ENCODE results near the gene LGMN.

The LGMN gene

DNA sequence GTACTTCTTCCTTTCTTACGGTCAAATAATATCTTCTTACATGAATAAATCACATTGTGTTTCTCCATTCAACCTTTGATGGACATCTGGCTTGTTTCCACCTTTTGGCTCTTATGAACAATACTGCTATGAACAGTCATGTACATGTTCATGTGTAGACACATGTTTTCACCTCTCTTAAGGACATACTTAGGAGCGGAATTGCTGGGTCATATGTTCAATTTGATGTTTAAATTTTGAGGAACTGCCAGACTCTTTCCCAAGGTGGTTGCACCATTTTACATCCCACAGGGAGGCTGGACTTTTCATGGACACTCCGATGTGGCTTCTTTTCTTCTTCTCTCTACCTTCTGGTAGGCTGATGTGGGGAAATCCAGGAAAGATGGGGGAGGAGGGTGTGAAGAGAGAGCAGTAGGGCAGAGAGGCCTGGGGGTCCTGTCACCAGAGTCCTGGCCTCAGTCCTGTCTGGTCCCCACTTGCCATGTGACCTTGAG lies 16.8 kb downstream of the LGMN start:
- TF ChIP-seq SPI1 (IDR thresholded peaks at IDR 0.05; ENCODE audit: borderline replicate concordance, low read depth), result no peak
- TF ChIP-seq, protein P1, sequence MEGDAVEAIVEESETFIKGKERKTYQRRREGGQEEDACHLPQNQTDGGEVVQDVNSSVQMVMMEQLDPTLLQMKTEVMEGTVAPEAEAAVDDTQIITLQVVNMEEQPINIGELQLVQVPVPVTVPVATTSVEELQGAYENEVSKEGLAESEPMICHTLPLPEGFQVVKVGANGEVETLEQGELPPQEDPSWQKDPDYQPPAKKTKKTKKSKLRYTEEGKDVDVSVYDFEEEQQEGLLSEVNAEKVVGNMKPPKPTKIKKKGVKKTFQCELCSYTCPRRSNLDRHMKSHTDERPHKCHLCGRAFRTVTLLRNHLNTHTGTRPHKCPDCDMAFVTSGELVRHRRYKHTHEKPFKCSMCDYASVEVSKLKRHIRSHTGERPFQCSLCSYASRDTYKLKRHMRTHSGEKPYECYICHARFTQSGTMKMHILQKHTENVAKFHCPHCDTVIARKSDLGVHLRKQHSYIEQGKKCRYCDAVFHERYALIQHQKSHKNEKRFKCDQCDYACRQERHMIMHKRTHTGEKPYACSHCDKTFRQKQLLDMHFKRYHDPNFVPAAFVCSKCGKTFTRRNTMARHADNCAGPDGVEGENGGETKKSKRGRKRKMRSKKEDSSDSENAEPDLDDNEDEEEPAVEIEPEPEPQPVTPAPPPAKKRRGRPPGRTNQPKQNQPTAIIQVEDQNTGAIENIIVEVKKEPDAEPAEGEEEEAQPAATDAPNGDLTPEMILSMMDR (IDR thresholded peaks at IDR 0.05; ENCODE audit: insufficient read depth, low read length), result no peak
- TF ChIP-seq REST (IDR thresholded peaks at IDR 0.05; ENCODE audit: insufficient replicate concordance, low read depth), result no peak
- no peak for TF ChIP-seq GABPA (IDR thresholded peaks at IDR 0.05; ENCODE audit: low read depth)
- TF ChIP-seq POLR2AphosphoS5 (IDR thresholded peaks at IDR 0.05; ENCODE audit: low read depth), result no peak
- Histone ChIP-seq H3K27me3 (ENCODE audit: insufficient read depth, poor library complexity, severe bottlenecking) (peaks cover 32% of the 10 kb centered on the region), H3K27ac (replicated peaks) (no peak overlapping the region), H3K4me3 (replicated peaks; ENCODE audit: insufficient read depth, low read length) (no peak overlapping the region)
- DNase-seq (ENCODE audit: low read depth in 1 of 2, low spot score in 1 of 2), result no peak

DNA sequence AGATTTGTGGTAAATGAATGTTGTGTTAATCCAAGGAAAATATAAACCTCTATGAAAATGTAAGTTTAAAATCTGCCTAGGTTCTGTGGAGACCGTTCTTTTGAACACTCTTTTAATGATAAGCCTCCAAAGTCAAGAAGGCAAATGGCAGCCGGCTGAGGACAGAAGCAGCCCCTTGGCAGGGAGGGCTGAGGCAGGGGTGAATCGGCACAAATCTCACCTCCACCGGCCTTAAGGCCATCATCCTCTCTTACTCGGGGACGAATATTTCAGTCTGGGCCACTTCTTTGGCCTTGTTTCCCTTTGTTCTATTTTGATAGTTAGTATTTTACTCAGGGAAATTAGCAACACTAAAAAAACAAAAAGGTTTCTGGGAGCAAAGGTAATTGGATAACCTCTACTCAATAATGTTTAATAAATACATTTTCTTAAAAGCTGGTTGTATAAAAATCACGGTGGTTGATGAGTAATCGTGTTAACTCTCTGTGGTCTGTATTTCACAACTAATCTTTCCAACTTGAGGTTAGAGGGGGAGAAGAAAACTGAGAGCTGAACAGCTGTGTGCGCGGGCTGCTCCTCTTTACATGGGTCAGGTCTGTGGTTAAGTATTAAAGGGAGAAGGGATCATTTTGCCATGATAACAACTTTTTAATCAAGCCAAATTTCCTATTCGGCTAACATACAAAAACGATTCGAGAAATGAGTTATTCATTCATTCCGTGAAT lies 18.6 kb downstream of the LGMN start:
- no peak overlapping the region for H3K4me3 ChIP-seq (replicated peaks; ENCODE audit: insufficient read depth, low read length)
- TF ChIP-seq REST (IDR thresholded peaks at IDR 0.05; ENCODE audit: insufficient replicate concordance, low read depth) (no peak), POLR2AphosphoS5 (IDR thresholded peaks at IDR 0.05; ENCODE audit: low read depth) (peak; percentile 95), GABPA (IDR thresholded peaks at IDR 0.05; ENCODE audit: low read depth) (peak; percentile 56; the same call in 1 of the 2 replicates)
- DNase-seq (ENCODE audit: low read depth in 1 of 2, low spot score in 1 of 2), result peak; percentile 66 to 75
- no peak overlapping the region for H3K27ac ChIP-seq (replicated peaks)
- H3K27me3 ChIP-seq (ENCODE audit: insufficient read depth, poor library complexity, severe bottlenecking), result peaks cover 25% of the 10 kb centered on the region

DNA sequence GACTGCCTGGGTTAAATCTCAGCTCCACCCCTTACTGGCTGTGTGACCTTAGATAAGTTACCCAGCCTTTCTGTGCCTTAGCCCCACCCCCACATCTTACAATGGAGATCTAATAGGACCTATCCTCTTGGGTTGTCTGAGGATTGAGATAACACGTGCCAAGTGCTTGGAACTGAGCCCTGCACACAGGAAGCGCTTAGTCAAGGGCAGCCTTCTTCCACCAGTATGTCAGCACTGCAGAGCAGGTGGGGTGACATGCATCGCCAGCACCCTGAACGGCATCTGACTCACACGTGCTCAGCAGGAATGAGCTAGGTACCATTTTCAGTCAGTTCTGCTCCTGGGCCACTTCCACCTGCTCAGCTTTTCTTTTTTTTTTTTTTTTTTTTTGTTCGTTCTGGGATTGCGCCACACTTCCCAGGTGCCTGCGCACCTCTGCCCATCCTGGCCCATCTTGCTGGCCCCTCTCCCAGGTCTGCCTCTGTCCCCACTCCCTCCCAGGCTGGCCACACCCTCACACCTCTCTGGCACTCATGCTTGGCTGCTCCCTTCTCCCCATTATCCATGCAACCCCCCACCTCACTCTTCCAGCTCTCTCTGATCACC lies 19.6 kb downstream of the LGMN start:
- no peak overlapping the region for H3K4me3 ChIP-seq (replicated peaks; ENCODE audit: insufficient read depth, low read length)
- peaks cover 25% of the 10 kb centered on the region for H3K27me3 ChIP-seq (ENCODE audit: insufficient read depth, poor library complexity, severe bottlenecking)
- DNase-seq (ENCODE audit: low read depth in 1 of 2, low spot score in 1 of 2), result no peak
- no peak for TF ChIP-seq REST (IDR thresholded peaks at IDR 0.05; ENCODE audit: insufficient replicate concordance, low read depth)
- TF ChIP-seq POLR2AphosphoS5 (IDR thresholded peaks at IDR 0.05; ENCODE audit: low read depth), result no peak
- TF ChIP-seq SPI1 (IDR thresholded peaks at IDR 0.05; ENCODE audit: borderline replicate concordance, low read depth), result no peak
- TF ChIP-seq GABPA (IDR thresholded peaks at IDR 0.05; ENCODE audit: low read depth), result no peak
- TF ChIP-seq, protein P1 (IDR thresholded peaks at IDR 0.05; ENCODE audit: insufficient read depth, low read length), result no peak
- H3K27ac ChIP-seq (replicated peaks), result no peak overlapping the region
